K562 (cell line): Measurements from ENCODE around the gene ARL2. TPM values are rescaled to one million over a fixed set of nuclear protein-coding genes. Genes with fewer than 3 reads are reported as not detected.
A peak's percentile ranks its signal among the peaks of the same experiment; 100 is the strongest.

Experiments
- CBX1 ChIP-seq: sonication (generic); IDR thresholded peaks from 2 replicates; pipeline ENCODE4 v1.6.1; 2016; ENCODE audit warnings: antibody characterized with exemption, low read depth, mild to moderate bottlenecking
- CBX3 ChIP-seq, 2 experiments: IDR thresholded peaks; 1 replicate in 1 of 2; 2 replicates in 1 of 2; pipeline ENCODE4 v1.6.1; 2012; ENCODE audit warnings: inconsistent platforms in 2 of 2, low read length in 2 of 2, borderline replicate concordance in 1 of 2, control low read depth in 1 of 2
- CC2D1A ChIP-seq: fragments of 450-650 bp; IDR thresholded peaks from 2 replicates; pipeline ENCODE4 v1.6.1; 2017; ENCODE audit warnings: mild to moderate bottlenecking
- CCAR2 ChIP-seq: fragments of 200-400 bp; formaldehyde crosslinking; IDR thresholded peaks from 2 replicates; pipeline ENCODE4 v1.6.1; 2017; ENCODE audit warnings: mild to moderate bottlenecking, low read depth, low read length
- CHD2 ChIP-seq: IDR thresholded peaks from 2 replicates; pipeline ENCODE4 v1.6.1; 2011; ENCODE audit warnings: low read depth, low read length
- CREM ChIP-seq: IDR thresholded peaks from 2 replicates; pipeline ENCODE4 v1.6.1; 2014; ENCODE audit warnings: antibody characterized with exemption, low read depth
- FOS ChIP-seq: IDR thresholded peaks from 3 replicates; pipeline ENCODE4 v1.6.1; 2011; ENCODE audit not compliant: insufficient read length; ENCODE audit errors: extremely low read depth
- HDAC1 ChIP-seq, 2 experiments: fragments of 450-650 bp; IDR thresholded peaks; 2 replicates each; pipeline ENCODE4 v1.6.1; 2016 to 2017; ENCODE audit warnings: inconsistent platforms in 1 of 2, mild to moderate bottlenecking in 1 of 2, moderate library complexity in 1 of 2
- HINFP ChIP-seq: fragments of 450-650 bp; conservative IDR thresholded peaks from 2 replicates; pipeline ENCODE4 v1.6.1; 2016; ENCODE audit warnings: missing genetic modification characterization, low read depth, mild to moderate bottlenecking, control low read depth, missing compliant biosample characterization
- KDM2B ChIP-seq: fragments of 250-450 bp; sonication (Bioruptor Pico); IDR thresholded peaks from 2 replicates; pipeline ENCODE4 v1.8.0; 2021; ENCODE audit warnings: mild to moderate bottlenecking, moderate library complexity
- MBD2 ChIP-seq: sonication (generic); IDR thresholded peaks from 2 replicates; pipeline ENCODE4 v1.6.1; 2016; ENCODE audit warnings: low read depth, borderline replicate concordance
- NCOA6 ChIP-seq: fragments of 450-650 bp; IDR thresholded peaks from 2 replicates; pipeline ENCODE4 v1.6.1; 2017; ENCODE audit warnings: mild to moderate bottlenecking
- NFYB ChIP-seq: IDR thresholded peaks from 2 replicates; pipeline ENCODE4 v1.6.1; 2011; ENCODE audit warnings: mild to moderate bottlenecking, moderate library complexity; ENCODE audit not compliant: insufficient read length; ENCODE audit errors: extremely low read depth
- POLR2B ChIP-seq: fragments of 450-650 bp; IDR thresholded peaks from 2 replicates; pipeline ENCODE4 v1.6.1; 2018; ENCODE audit warnings: low read depth; ENCODE audit not compliant: partially characterized antibody
- PRPF4 ChIP-seq: fragments of 200-400 bp; formaldehyde crosslinking; IDR thresholded peaks from one replicate; pipeline ENCODE4 v1.6.1; 2017; ENCODE audit warnings: low read length, low read depth, mild to moderate bottlenecking; ENCODE audit not compliant: insufficient read depth, poor library complexity, severe bottlenecking
- RHOXF2B ChIP-seq: fragments of 250-450 bp; sonication (Bioruptor Pico); conservative IDR thresholded peaks from 2 replicates; pipeline ENCODE4 v1.5.1; 2021
- STAT5A ChIP-seq: IDR thresholded peaks from 2 replicates; pipeline ENCODE4 v1.6.1; 2012; ENCODE audit warnings: low read length, inconsistent platforms, borderline replicate concordance
- ZBTB7A ChIP-seq: IDR thresholded peaks from 2 replicates; pipeline ENCODE4 v1.6.1; 2011; ENCODE audit warnings: low read depth, mild to moderate bottlenecking, low read length, moderate library complexity, borderline replicate concordance; ENCODE audit not compliant: control insufficient read depth
- ZC3H8 ChIP-seq: fragments of 450-650 bp; IDR thresholded peaks from 2 replicates; pipeline ENCODE4 v1.6.1; 2017
- ZNF408 ChIP-seq: fragments of 250-450 bp; sonication (Bioruptor Pico); IDR thresholded peaks from 2 replicates; pipeline ENCODE4 v1.4.0; 2020; ENCODE audit warnings: low read depth, mild to moderate bottlenecking, moderate library complexity
- polyA plus RNA-seq, 8 experiments: library from polyadenylated mRNA; depleted of rRNA in 4 of 8; stranded (reverse) in 5 of 8; unstranded in 3 of 8; fragments of >200 nt; fragmentation: Nextera tagmentation in 2 of 8; fragmentation: Illumina TruSeq in 1 of 8; extraction: Ambion mirVana in 2 of 8; extraction: Trizol in 1 of 8; gene quantifications; 2 replicates each; pipeline versions ENCODE4 v1.2.1 to v1.2.3, GENCODE V29; 2011 to 2014; ENCODE audit warnings: inconsistent platforms in 1 of 8, missing spikeins in 1 of 8
- total RNA-seq, 7 experiments: library from RNA; depleted of rRNA in 6 of 7; stranded (reverse); fragments of >200 nt in 6 of 7; fragmentation: Illumina TruSeq in 2 of 7; extraction: Trizol in 2 of 7; gene quantifications; 2 replicates each; pipeline versions ENCODE4 v1.2.1 to v1.2.3, GENCODE V29; 2011 to 2021; ENCODE audit warnings: low replicate concordance in 1 of 7
- TF ChIP-seq, protein P1 (sequence below): sonication (generic); formaldehyde crosslinking; IDR thresholded peaks from 2 replicates; pipeline ENCODE4 v1.5.0; 2020; ENCODE audit warnings: missing genetic modification reagents
- TF ChIP-seq, protein P2 (sequence below): IDR thresholded peaks from 3 replicates; pipeline ENCODE4 v1.6.1; 2011; ENCODE audit warnings: borderline replicate concordance, mild to moderate bottlenecking; ENCODE audit not compliant: insufficient read length, insufficient read depth
- TF ChIP-seq, protein P3 (sequence below): fragments of 450-650 bp; IDR thresholded peaks from one replicate; pipeline ENCODE4 v1.6.1; 2018; ENCODE audit warnings: mild to moderate bottlenecking, moderate library complexity; ENCODE audit not compliant: partially characterized antibody

Gene ARL2
- total and polyA plus RNA-seq, 9 of the 15 experiments (the other 6 are each of a cell fraction or from before 2014, with no cell fraction given) = 5.7 to 154 (median 92.2) TPM

DNA sequence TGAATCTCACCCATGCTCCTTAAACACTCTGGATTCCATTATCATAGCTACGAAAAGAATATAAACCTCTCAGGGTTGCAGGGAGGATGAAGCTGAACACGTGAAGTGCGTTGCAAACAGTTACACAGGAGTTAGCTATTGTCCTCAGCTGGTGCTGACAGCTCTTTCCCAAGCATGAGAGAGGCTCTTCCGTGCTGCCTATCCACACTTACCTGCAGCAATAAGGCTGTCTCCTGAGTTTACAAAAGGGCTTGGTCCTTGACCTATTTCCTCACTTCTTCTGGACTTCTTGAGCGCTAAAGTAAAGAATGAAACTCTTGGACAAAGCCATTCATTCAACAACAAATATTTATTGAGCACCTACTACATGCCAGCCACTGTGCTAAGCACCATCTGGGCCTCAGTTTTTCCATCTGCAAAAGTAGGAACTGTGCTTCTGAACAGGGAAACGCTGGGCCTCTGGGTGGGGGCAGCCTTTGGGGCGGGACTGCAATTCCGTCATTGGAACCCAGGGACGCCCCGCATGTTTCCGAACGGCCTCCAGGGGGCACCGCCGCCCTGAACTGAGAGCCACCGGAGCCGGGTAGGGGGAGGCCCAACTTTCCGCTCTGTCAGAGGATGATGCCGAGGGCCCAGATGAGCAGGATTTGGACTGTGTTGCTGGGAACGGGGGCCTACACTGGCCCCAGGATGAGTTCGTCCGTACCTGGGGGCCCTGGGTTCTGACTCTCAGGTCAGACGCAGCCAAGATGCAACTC, 651 bp upstream of the ARL2 start (continued):
- TF ChIP-seq POLR2B = peak; percentile 45
- TF ChIP-seq KDM2B = no peak
- no peak for TF ChIP-seq CBX1
- TF ChIP-seq, protein P1, sequence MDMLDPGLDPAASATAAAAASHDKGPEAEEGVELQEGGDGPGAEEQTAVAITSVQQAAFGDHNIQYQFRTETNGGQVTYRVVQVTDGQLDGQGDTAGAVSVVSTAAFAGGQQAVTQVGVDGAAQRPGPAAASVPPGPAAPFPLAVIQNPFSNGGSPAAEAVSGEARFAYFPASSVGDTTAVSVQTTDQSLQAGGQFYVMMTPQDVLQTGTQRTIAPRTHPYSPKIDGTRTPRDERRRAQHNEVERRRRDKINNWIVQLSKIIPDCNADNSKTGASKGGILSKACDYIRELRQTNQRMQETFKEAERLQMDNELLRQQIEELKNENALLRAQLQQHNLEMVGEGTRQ (CRISPR knock-in tag) = no peak
- TF ChIP-seq PRPF4 = no peak
- 0 out of 2 replicates have a peak, but pooled peaks have one; percentile 69 for TF ChIP-seq ZC3H8
- no peak for TF ChIP-seq CHD2
- TF ChIP-seq CC2D1A = 0 out of 2 replicates have a peak, but pooled peaks have one; percentile 55
- no peak for TF ChIP-seq NFYB
- no peak for TF ChIP-seq CBX3 (IDR thresholded peaks at IDR 0.05; ENCODE audit: borderline replicate concordance in 1 of 2, low read length in 2 of 2)
- TF ChIP-seq, protein P2, sequence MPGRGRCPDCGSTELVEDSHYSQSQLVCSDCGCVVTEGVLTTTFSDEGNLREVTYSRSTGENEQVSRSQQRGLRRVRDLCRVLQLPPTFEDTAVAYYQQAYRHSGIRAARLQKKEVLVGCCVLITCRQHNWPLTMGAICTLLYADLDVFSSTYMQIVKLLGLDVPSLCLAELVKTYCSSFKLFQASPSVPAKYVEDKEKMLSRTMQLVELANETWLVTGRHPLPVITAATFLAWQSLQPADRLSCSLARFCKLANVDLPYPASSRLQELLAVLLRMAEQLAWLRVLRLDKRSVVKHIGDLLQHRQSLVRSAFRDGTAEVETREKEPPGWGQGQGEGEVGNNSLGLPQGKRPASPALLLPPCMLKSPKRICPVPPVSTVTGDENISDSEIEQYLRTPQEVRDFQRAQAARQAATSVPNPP = no peak
- no peak for TF ChIP-seq RHOXF2B (CRISPR knock-in tag)
- no peak for TF ChIP-seq MBD2
- no peak for TF ChIP-seq ZNF408
- TF ChIP-seq CCAR2 = no peak
- TF ChIP-seq STAT5A = no peak
- TF ChIP-seq, protein P3, sequence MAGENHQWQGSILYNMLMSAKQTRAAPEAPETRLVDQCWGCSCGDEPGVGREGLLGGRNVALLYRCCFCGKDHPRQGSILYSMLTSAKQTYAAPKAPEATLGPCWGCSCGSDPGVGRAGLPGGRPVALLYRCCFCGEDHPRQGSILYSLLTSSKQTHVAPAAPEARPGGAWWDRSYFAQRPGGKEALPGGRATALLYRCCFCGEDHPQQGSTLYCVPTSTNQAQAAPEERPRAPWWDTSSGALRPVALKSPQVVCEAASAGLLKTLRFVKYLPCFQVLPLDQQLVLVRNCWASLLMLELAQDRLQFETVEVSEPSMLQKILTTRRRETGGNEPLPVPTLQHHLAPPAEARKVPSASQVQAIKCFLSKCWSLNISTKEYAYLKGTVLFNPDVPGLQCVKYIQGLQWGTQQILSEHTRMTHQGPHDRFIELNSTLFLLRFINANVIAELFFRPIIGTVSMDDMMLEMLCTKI = no peak
- no peak for TF ChIP-seq ZBTB7A
- TF ChIP-seq FOS = no peak
- no peak for TF ChIP-seq NCOA6
- TF ChIP-seq CREM = peak; percentile 68; the same call in 1 of the 2 replicates
- TF ChIP-seq HDAC1 (IDR thresholded peaks at IDR 0.05) = no peak
- TF ChIP-seq HINFP (tag) = no peak
